NCI-H187 (cell line): ENCODE data around the gene TTLL13.
A peak's percentile ranks its signal among the peaks of the same experiment; 100 is the strongest.

Source experiments
- DNase-seq, 2 experiments: peaks; one replicate each; lab custom pipeline; 2025; lab: John Stamatoyannopoulos, UW

The TTLL13 gene

GRCh38 chr15:90214553-90215196, 34.7 kb upstream of the TTLL13 start:
- DNase-seq, result no peak

GRCh38 chr15:90217671-90218394, 31.5 kb upstream of the TTLL13 start:
- no peak for DNase-seq

GRCh38 chr15:90219421-90220141, 29.8 kb upstream of the TTLL13 start:
- no peak for DNase-seq

- DNase-seq, result peak in 1 of 2 experiments; percentile 52
Measured at GRCh38 chr15:90221246-90221900, 28.0 kb upstream of the TTLL13 start.

- DNase-seq, result no peak
Measured at GRCh38 chr15:90222547-90222946, 26.8 kb upstream of the TTLL13 start.

GRCh38 chr15:90223441-90224165, 25.8 kb upstream of the TTLL13 start:
- DNase-seq, result no peak

- no peak for DNase-seq
Measured at GRCh38 chr15:90225047-90225446, 24.3 kb upstream of the TTLL13 start.

GRCh38 chr15:90225504-90226234, 23.7 kb upstream of the TTLL13 start:
- no peak for DNase-seq

- no peak for DNase-seq
Measured at GRCh38 chr15:90227336-90227735, 22.0 kb upstream of the TTLL13 start.

- no peak for DNase-seq
Measured at GRCh38 chr15:90227816-90228772, 21.3 kb upstream of the TTLL13 start.

- no peak for DNase-seq
Measured at GRCh38 chr15:90228960-90229359, 20.4 kb upstream of the TTLL13 start.

- DNase-seq, result no peak
Measured at GRCh38 chr15:90230071-90230494, 19.3 kb upstream of the TTLL13 start.

- DNase-seq, result no peak
Measured at GRCh38 chr15:90230610-90231009, 18.7 kb upstream of the TTLL13 start.

GRCh38 chr15:90231028-90232017, 18.0 kb upstream of the TTLL13 start:
- DNase-seq, result no peak

- no peak for DNase-seq
Measured at GRCh38 chr15:90232196-90232595, 17.2 kb upstream of the TTLL13 start.

- no peak for DNase-seq
Measured at GRCh38 chr15:90232941-90233386, 16.4 kb upstream of the TTLL13 start.

GRCh38 chr15:90233387-90234095, 15.8 kb upstream of the TTLL13 start, which contains the start of gene CIB1:
TSS of gene CIB1 (minus strand) at chr15:90233941. CDS start at chr15:90233885, 56 bp downstream.
- peak in 1 of 2 experiments; percentile 82 for DNase-seq
